Panc1 (cell line): Measurements from ENCODE around the gene CD44. TPM values are rescaled to one million over a fixed set of nuclear protein-coding genes. Genes with fewer than 3 reads are reported as not detected.

Experiments
- ATAC-seq: fragments of 200-7000 bp; cut with Tn5 transposase; 2 replicates; pipeline ENCODE4 v1.9.1; 2020; ENCODE audit warnings: mild to moderate bottlenecking, moderate library complexity
- BruUV-seq: library from RNA; stranded (reverse); fragments of 400-500 nt; replicated peaks from 2 replicates; lab custom pipeline; 2021; lab: Mats Ljungman, UMichigan
- CTCF ChIA-PET: fragments of 300-600 bp; sonication (Branson Sonifier 250); formaldehyde crosslinking; loops from one replicate; lab custom pipeline; 2022; ENCODE audit warnings: antibody characterized with exemption; lab: Charles Lee
- POLR2A ChIA-PET: fragments of 300-600 bp; sonication (Branson Sonifier 250); formaldehyde crosslinking; loops from one replicate; lab custom pipeline; 2022; ENCODE audit warnings: antibody characterized with exemption; lab: Charles Lee
- DNase-seq: peaks from one replicate; pipeline ENCODE4 v3.0.0-alpha.2; 2010; ENCODE audit warnings: low read depth, low spot score
- H3K27ac ChIP-seq: 2 replicates; pipeline ENCODE4 v1.5.1; 2011; ENCODE audit warnings: mild to moderate bottlenecking, low read length, inconsistent platforms
- H3K27me3 ChIP-seq: fragments of 200-500 bp; sonication (Bioruptor generic); 2 replicates; pipeline ENCODE4 v1.6.0; 2014; ENCODE audit warnings: low read length, inconsistent platforms; ENCODE audit not compliant: control insufficient read depth, insufficient read depth
- H3K36me3 ChIP-seq: fragments of 200-500 bp; sonication (Bioruptor generic); 2 replicates; pipeline ENCODE4 v1.5.1; 2014; ENCODE audit warnings: inconsistent platforms, mild to moderate bottlenecking, low read length, moderate library complexity; ENCODE audit not compliant: control insufficient read depth, insufficient read depth
- H3K4me1 ChIP-seq: 2 replicates; pipeline ENCODE4 v1.5.1; 2011; ENCODE audit warnings: inconsistent platforms, mild to moderate bottlenecking, low read length, moderate library complexity; ENCODE audit not compliant: control insufficient read depth, insufficient read depth
- H3K4me3 ChIP-seq, 2 experiments: 2 replicates each; pipeline ENCODE4 v1.5.1; 2011 to 2012; ENCODE audit warnings: low read depth in 2 of 2, low read length in 2 of 2, mild to moderate bottlenecking in 2 of 2, inconsistent platforms in 1 of 2, moderate library complexity in 1 of 2
- H3K9me3 ChIP-seq: fragments of 200-500 bp; sonication (Bioruptor generic); 2 replicates; pipeline ENCODE4 v1.5.1; 2014; ENCODE audit warnings: low read depth, mild to moderate bottlenecking, inconsistent platforms, low read length, moderate library complexity; ENCODE audit not compliant: control insufficient read depth, insufficient read depth
- CTCF ChIP-seq: fragments of 450-650 bp; IDR thresholded peaks from 2 replicates; pipeline ENCODE4 v1.5.1; 2017; ENCODE audit warnings: mild to moderate bottlenecking
- POLR2AphosphoS5 ChIP-seq: IDR thresholded peaks from 2 replicates; pipeline ENCODE4 v1.6.1; 2012; ENCODE audit warnings: mild to moderate bottlenecking, low read depth, low read length, moderate library complexity
- SIN3A ChIP-seq: IDR thresholded peaks from 2 replicates; pipeline ENCODE4 v1.6.1; 2012; ENCODE audit warnings: low read depth, mild to moderate bottlenecking, low read length, moderate library complexity, borderline replicate concordance; ENCODE audit not compliant: insufficient read depth
- TCF7L2 ChIP-seq: IDR thresholded peaks from 2 replicates; pipeline ENCODE4 v1.6.1; 2011; ENCODE audit warnings: mild to moderate bottlenecking, low read depth, low read length, inconsistent platforms
- in situ Hi-C: cut with HindIII; loops from 2 replicates; pipeline ENCODE4 v1.10.0; 2016; ENCODE audit warnings: low sequenced_read_pairs, low pct_unique_long_range_greater_than_20kb
- intact Hi-C: fragments of 100-400 bp; cut with micrococcal nuclease; formaldehyde crosslinking; loops from one replicate; pipeline ENCODE4 v1.10.0; 2022; ENCODE audit not compliant: unreplicated experiment
- total RNA-seq: library from RNA; stranded (reverse); gene quantifications from one replicate; pipeline ENCODE4 v1.2.1, GENCODE V29; 2021; ENCODE audit not compliant: unreplicated experiment
- TF ChIP-seq, protein P1 (sequence below), 2 experiments: IDR thresholded peaks; 2 replicates each; pipeline ENCODE4 v1.6.1; 2011 to 2012; ENCODE audit warnings: low read depth in 2 of 2, control low read depth in 1 of 2, low read length in 1 of 2, mild to moderate bottlenecking in 1 of 2, moderate library complexity in 1 of 2; ENCODE audit not compliant: insufficient read depth in 1 of 2

The CD44 gene
- total RNA-seq, 1 experiment from 2014 or later = 1,819 TPM

- Histone ChIP-seq H3K27ac (no peak overlapping the region), H3K9me3 (no peaks in the 10 kb centered on the region), H3K27me3 (no peaks in the 10 kb centered on the region), H3K4me1 (no peaks in the 10 kb centered on the region), H3K4me3 (no peak overlapping the region), H3K36me3 (no peaks in the 10 kb centered on the region)
- intact Hi-C loops (no loop called here), in situ Hi-C loops (no loop called here)
- DNase-seq (no peak), ATAC-seq (no peak)
- no TSS peak for BruUV-seq
- TF ChIP-seq, protein P1, sequence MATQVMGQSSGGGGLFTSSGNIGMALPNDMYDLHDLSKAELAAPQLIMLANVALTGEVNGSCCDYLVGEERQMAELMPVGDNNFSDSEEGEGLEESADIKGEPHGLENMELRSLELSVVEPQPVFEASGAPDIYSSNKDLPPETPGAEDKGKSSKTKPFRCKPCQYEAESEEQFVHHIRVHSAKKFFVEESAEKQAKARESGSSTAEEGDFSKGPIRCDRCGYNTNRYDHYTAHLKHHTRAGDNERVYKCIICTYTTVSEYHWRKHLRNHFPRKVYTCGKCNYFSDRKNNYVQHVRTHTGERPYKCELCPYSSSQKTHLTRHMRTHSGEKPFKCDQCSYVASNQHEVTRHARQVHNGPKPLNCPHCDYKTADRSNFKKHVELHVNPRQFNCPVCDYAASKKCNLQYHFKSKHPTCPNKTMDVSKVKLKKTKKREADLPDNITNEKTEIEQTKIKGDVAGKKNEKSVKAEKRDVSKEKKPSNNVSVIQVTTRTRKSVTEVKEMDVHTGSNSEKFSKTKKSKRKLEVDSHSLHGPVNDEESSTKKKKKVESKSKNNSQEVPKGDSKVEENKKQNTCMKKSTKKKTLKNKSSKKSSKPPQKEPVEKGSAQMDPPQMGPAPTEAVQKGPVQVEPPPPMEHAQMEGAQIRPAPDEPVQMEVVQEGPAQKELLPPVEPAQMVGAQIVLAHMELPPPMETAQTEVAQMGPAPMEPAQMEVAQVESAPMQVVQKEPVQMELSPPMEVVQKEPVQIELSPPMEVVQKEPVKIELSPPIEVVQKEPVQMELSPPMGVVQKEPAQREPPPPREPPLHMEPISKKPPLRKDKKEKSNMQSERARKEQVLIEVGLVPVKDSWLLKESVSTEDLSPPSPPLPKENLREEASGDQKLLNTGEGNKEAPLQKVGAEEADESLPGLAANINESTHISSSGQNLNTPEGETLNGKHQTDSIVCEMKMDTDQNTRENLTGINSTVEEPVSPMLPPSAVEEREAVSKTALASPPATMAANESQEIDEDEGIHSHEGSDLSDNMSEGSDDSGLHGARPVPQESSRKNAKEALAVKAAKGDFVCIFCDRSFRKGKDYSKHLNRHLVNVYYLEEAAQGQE (IDR thresholded peaks at IDR 0.05; ENCODE audit: insufficient read depth in 1 of 2, low read depth in 2 of 2, low read length in 1 of 2) = no peak
- TF ChIP-seq POLR2AphosphoS5 = no peak
- TF ChIP-seq SIN3A = no peak
- TF ChIP-seq CTCF = no peak
- CTCF ChIA-PET = no interaction called here
- POLR2A ChIA-PET = no interaction called here
Measured at GRCh38 chr11:35246745-35247144, 107.8 kb downstream of the CD44 start.

DNA sequence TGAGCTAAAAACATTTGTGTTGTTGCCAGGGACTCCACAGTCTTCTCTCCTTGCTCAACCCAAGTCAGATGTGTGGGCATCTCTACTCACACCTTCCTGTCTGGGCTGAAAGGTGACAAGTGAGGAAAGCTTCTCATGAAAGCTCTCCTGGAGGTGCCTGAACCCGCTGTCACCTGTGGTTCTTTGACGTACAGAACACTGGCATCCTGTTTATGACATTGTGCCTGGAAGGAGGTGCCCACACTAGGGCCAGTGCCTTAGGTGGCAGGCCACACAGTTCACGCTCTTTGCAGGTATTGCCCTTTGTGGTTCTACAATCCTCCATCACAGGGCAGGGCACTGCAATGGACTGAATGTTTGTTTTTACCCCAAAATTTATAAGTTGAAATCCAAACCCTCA, 108.5 kb downstream of the CD44 start:
- ChIA-PET POLR2A (no interaction called here), CTCF (no interaction called here)
- ATAC-seq = no peak
- Histone ChIP-seq H3K27me3 (no peaks in the 10 kb centered on the region), H3K27ac (no peak overlapping the region), H3K36me3 (no peaks in the 10 kb centered on the region), H3K4me1 (no peaks in the 10 kb centered on the region), H3K4me3 (no peak overlapping the region), H3K9me3 (no peaks in the 10 kb centered on the region)
- DNase-seq = no peak
- no TSS peak for BruUV-seq
- intact Hi-C loops (no loop called here), in situ Hi-C loops (no loop called here)
- TF ChIP-seq POLR2AphosphoS5 (no peak), CTCF (no peak), SIN3A (no peak), TCF7L2 (no peak)
- TF ChIP-seq, protein P1 (IDR thresholded peaks at IDR 0.05; ENCODE audit: insufficient read depth in 1 of 2, low read depth in 2 of 2, low read length in 1 of 2) = no peak
